ACC112 (cell line): ENCODE measurements around the gene LIN52.
A peak's percentile ranks its signal among the peaks of the same experiment; 100 is the strongest.

Experiments
- H2AFZ ChIP-seq: fragments of 200-600 bp; sonication (generic); one replicate; pipeline ENCODE4 v1.6.0; 2017; ENCODE audit warnings: antibody characterized with exemption, low read length; ENCODE audit not compliant: unreplicated experiment
- H3K27ac ChIP-seq: fragments of 200-600 bp; sonication (generic); 2 replicates; pipeline ENCODE4 v1.5.1; 2014; ENCODE audit warnings: low read depth, mild to moderate bottlenecking, antibody characterized with exemption, low read length, moderate library complexity
- H3K27me3 ChIP-seq: fragments of 200-600 bp; sonication (generic); 2 replicates; pipeline ENCODE4 v1.6.1; 2014; ENCODE audit warnings: mild to moderate bottlenecking, antibody characterized with exemption, low read length, moderate library complexity, mixed read lengths; ENCODE audit not compliant: insufficient read depth
- H3K36me3 ChIP-seq: fragments of 200-600 bp; sonication (generic); 2 replicates; pipeline ENCODE4 v1.6.1; 2016; ENCODE audit warnings: mild to moderate bottlenecking, antibody characterized with exemption, low read length, moderate library complexity, mixed read lengths; ENCODE audit not compliant: insufficient read depth
- H3K4me1 ChIP-seq: fragments of 200-600 bp; sonication (generic); one replicate; pipeline ENCODE4 v1.6.1; 2016; ENCODE audit warnings: low read length, mixed read lengths; ENCODE audit not compliant: insufficient read depth, unreplicated experiment, control insufficient read depth
- H3K4me3 ChIP-seq: fragments of 200-600 bp; sonication (generic); 2 replicates; pipeline ENCODE4 v1.5.1; 2014; ENCODE audit warnings: mild to moderate bottlenecking, low read depth, low read length
- H3K79me2 ChIP-seq: fragments of 200-600 bp; sonication (generic); one replicate; pipeline ENCODE4 v1.6.0; 2016; ENCODE audit warnings: low read length; ENCODE audit not compliant: control insufficient read depth, unreplicated experiment, insufficient read depth

Gene LIN52

GRCh38 chr14:74211945-74212580 lies 127.3 kb downstream of the LIN52 start:
- Histone ChIP-seq H3K27ac (no peak overlapping the region), H3K4me3 (no peak overlapping the region), H3K36me3 (no peaks in the 10 kb centered on the region), H3K27me3 (peaks cover 19% of the 10 kb centered on the region; the same call in 1 of the 2 replicates), H3K79me2 (no peaks in the 10 kb centered on the region), H2AFZ (no peak overlapping the region), H3K4me1 (no peaks in the 10 kb centered on the region)

GRCh38 chr14:74213907-74214803 lies 129.4 kb downstream of the LIN52 start:
- Histone ChIP-seq H2AFZ (no peak overlapping the region), H3K4me1 (no peaks in the 10 kb centered on the region), H3K4me3 (no peak overlapping the region), H3K36me3 (no peaks in the 10 kb centered on the region), H3K27ac (no peak overlapping the region), H3K27me3 (peaks cover 32% of the 10 kb centered on the region), H3K79me2 (no peaks in the 10 kb centered on the region)

- peaks cover 36% of the 10 kb centered on the region for H3K27me3 ChIP-seq
- no peaks in the 10 kb centered on the region for H3K36me3 ChIP-seq
- H3K4me3 ChIP-seq, result no peak overlapping the region
- H2AFZ ChIP-seq, result no peak overlapping the region
- H3K79me2 ChIP-seq, result no peaks in the 10 kb centered on the region
- H3K4me1 ChIP-seq, result no peaks in the 10 kb centered on the region
- H3K27ac ChIP-seq, result no peak overlapping the region
These were observed 131.9 kb downstream of the LIN52 start for GRCh38 chr14:74216671-74217070.

GRCh38 chr14:74217672-74218448 lies 133.1 kb downstream of the LIN52 start:
- H3K27ac ChIP-seq, result no peak overlapping the region
- H3K79me2 ChIP-seq, result no peaks in the 10 kb centered on the region
- 0 out of 2 replicates have a peak overlapping the region, but pooled peaks have one; percentile 18 for H3K4me3 ChIP-seq
- peaks cover 30% of the 10 kb centered on the region for H3K27me3 ChIP-seq
- H3K36me3 ChIP-seq, result no peaks in the 10 kb centered on the region
- H2AFZ ChIP-seq, result no peak overlapping the region
- no peaks in the 10 kb centered on the region for H3K4me1 ChIP-seq

GRCh38 chr14:74218462-74218861 lies 133.7 kb downstream of the LIN52 start:
- H2AFZ ChIP-seq, result no peak overlapping the region

GRCh38 chr14:74219277-74220205 lies 134.8 kb downstream of the LIN52 start:
- H3K79me2 ChIP-seq, result no peaks in the 10 kb centered on the region
- no peaks in the 10 kb centered on the region for H3K36me3 ChIP-seq
- no peaks in the 10 kb centered on the region for H3K4me1 ChIP-seq
- H2AFZ ChIP-seq, result no peak overlapping the region
- no peak overlapping the region for H3K4me3 ChIP-seq
- peaks cover 25% of the 10 kb centered on the region for H3K27me3 ChIP-seq
- H3K27ac ChIP-seq, result no peak overlapping the region

More at GRCh38 chr14:74218462-74218861, 133.7 kb downstream of the LIN52 start:
- Histone ChIP-seq H3K4me1 (no peaks in the 10 kb centered on the region), H3K27ac (no peak overlapping the region), H3K27me3 (peaks cover 29% of the 10 kb centered on the region), H3K36me3 (no peaks in the 10 kb centered on the region), H3K79me2 (no peaks in the 10 kb centered on the region), H3K4me3 (no peak overlapping the region)

GRCh38 chr14:74220991-74221390 lies 136.2 kb downstream of the LIN52 start:
- H3K4me3 ChIP-seq, result no peak overlapping the region
- no peaks in the 10 kb centered on the region for H3K79me2 ChIP-seq
- no peak overlapping the region for H2AFZ ChIP-seq
- H3K4me1 ChIP-seq, result no peaks in the 10 kb centered on the region
- no peak overlapping the region for H3K27ac ChIP-seq
- peaks cover 29% of the 10 kb centered on the region for H3K27me3 ChIP-seq
- no peaks in the 10 kb centered on the region for H3K36me3 ChIP-seq

- Histone ChIP-seq H3K79me2 (no peaks in the 10 kb centered on the region), H3K36me3 (no peaks in the 10 kb centered on the region), H3K27me3 (peaks cover 34% of the 10 kb centered on the region)
These were observed 137.0 kb downstream of the LIN52 start for GRCh38 chr14:74221741-74222140.

GRCh38 chr14:74223016-74223415 lies 138.3 kb downstream of the LIN52 start:
- Histone ChIP-seq H3K4me3 (no peak overlapping the region), H3K4me1 (no peaks in the 10 kb centered on the region), H3K79me2 (no peaks in the 10 kb centered on the region), H2AFZ (no peak overlapping the region), H3K36me3 (no peaks in the 10 kb centered on the region), H3K27ac (no peak overlapping the region), H3K27me3 (peaks cover 34% of the 10 kb centered on the region)

More at GRCh38 chr14:74221741-74222140, 137.0 kb downstream of the LIN52 start:
- no peak overlapping the region for H3K4me3 ChIP-seq
- H2AFZ ChIP-seq, result no peak overlapping the region
- no peaks in the 10 kb centered on the region for H3K4me1 ChIP-seq
- H3K27ac ChIP-seq, result no peak overlapping the region

- Histone ChIP-seq H3K27ac (no peak overlapping the region), H3K4me3 (no peak overlapping the region), H3K79me2 (no peaks in the 10 kb centered on the region), H3K36me3 (no peaks in the 10 kb centered on the region), H2AFZ (no peak overlapping the region), H3K27me3 (peaks cover 75% of the 10 kb centered on the region), H3K4me1 (no peaks in the 10 kb centered on the region)
These were observed 147.0 kb downstream of the LIN52 start for GRCh38 chr14:74231784-74232183.
